ENCODE results near the gene PRRC2A. TPM values are rescaled to one million over a fixed set of nuclear protein-coding genes. Genes with fewer than 3 reads are reported as not detected.
A peak's percentile ranks its signal among the peaks of the same experiment; 100 is the strongest.

Gene PRRC2A
- total RNA-seq, 2 experiments from 2014 or later, result 206 to 215 TPM

DNA sequence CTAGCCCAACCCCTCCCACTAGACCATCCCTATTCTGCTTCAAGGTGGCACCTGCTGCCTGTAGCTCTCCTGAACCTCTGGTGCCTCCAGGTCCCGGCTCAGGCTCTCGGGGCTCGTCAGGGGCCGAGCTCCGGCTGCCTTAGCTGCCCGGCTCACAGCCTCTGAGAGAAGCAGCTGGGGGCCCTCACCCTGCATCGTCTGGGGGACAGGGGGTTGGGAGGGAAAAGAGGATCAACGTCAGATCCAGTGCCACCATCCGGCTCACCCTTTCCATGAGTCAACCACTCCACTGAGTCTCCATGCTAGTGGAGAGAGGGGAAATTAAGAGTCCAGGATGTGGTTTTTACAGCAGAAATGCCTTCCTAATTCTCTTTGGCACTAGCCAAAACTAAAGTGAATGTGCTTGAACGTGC is 18.9 kb downstream of the PRRC2A start:
- Mint-ChIP-seq H3K36me3 (ENCODE audit: low read depth) (peaks cover 91% of the 10 kb centered on the region), H3K4me3 (no peak overlapping the region), H3K9me3 (no peaks in the 10 kb centered on the region), H3K27ac (peak overlapping the region; percentile 24), H3K4me1 (ENCODE audit: low read depth) (no peaks in the 10 kb centered on the region), H3K27me3 (no peaks in the 10 kb centered on the region)
- DNase-seq, result no peak
- H3K4me1 ChIP-seq (ENCODE audit: insufficient read depth, low read length), result no peaks in the 10 kb centered on the region
- intact Hi-C loops (cut with DNase I, micrococcal nuclease), result no loop called here
- H3K36me3 ChIP-seq (ENCODE audit: insufficient read depth, low read length), result peaks cover 96% of the 10 kb centered on the region
- TF ChIP-seq, protein P1, sequence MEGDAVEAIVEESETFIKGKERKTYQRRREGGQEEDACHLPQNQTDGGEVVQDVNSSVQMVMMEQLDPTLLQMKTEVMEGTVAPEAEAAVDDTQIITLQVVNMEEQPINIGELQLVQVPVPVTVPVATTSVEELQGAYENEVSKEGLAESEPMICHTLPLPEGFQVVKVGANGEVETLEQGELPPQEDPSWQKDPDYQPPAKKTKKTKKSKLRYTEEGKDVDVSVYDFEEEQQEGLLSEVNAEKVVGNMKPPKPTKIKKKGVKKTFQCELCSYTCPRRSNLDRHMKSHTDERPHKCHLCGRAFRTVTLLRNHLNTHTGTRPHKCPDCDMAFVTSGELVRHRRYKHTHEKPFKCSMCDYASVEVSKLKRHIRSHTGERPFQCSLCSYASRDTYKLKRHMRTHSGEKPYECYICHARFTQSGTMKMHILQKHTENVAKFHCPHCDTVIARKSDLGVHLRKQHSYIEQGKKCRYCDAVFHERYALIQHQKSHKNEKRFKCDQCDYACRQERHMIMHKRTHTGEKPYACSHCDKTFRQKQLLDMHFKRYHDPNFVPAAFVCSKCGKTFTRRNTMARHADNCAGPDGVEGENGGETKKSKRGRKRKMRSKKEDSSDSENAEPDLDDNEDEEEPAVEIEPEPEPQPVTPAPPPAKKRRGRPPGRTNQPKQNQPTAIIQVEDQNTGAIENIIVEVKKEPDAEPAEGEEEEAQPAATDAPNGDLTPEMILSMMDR (IDR thresholded peaks at IDR 0.05), result no peak
- ChIA-PET CTCF (no interaction called here), POLR2A (interaction anchor here (0.9 to 3.7 kb wide), 5 partner anchors 13 to 150 kb away, joined by 3 to 19 read pairs (median 3); partner anchors contain the start of genes BAG6, C6orf47 and LTB)
- no peaks in the 10 kb centered on the region for H3K9me3 ChIP-seq (ENCODE audit: control insufficient read depth in 1 of 2, insufficient read depth in 1 of 2, low read length in 2 of 2)
- no peak overlapping the region for H3K27ac ChIP-seq (ENCODE audit: low read depth in 1 of 2, low read length in 2 of 2)
- H3K4me3 ChIP-seq (ENCODE audit: low read length), result no peak overlapping the region
- H3K27me3 ChIP-seq (ENCODE audit: control insufficient read depth in 1 of 2, insufficient read depth in 2 of 2, low read length in 2 of 2), result no peaks in the 10 kb centered on the region
- ATAC-seq (ENCODE audit: poor library complexity), result no peak

DNA sequence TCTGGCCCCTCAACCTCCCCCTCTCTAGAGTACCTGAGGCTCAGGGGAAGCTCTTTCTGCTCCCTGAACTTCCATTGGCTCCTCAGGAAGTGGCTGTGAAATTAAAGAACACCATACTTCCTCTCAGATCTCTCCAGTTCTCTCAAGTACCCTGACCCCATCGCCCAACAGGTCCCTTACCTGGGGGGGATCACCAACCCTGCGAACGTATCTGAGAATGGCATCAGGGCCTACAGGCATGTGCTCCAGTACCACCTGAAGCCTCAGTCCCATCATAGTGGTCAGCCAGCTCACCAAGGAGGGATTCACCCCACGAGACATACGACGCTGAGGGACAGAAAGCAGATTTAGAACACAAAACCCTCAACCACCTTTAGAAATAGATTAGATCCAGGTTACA is 20.1 kb downstream of the PRRC2A start:
- Histone ChIP-seq H3K9me3 (ENCODE audit: control insufficient read depth in 1 of 2, insufficient read depth in 1 of 2, low read length in 2 of 2) (no peaks in the 10 kb centered on the region), H3K27me3 (ENCODE audit: control insufficient read depth in 1 of 2, insufficient read depth in 2 of 2, low read length in 2 of 2) (no peaks in the 10 kb centered on the region), H3K27ac (ENCODE audit: low read depth in 1 of 2, low read length in 2 of 2) (no peak overlapping the region), H3K4me3 (ENCODE audit: low read length) (no peak overlapping the region), H3K4me1 (ENCODE audit: insufficient read depth, low read length) (no peaks in the 10 kb centered on the region), H3K36me3 (ENCODE audit: insufficient read depth, low read length) (peaks cover 96% of the 10 kb centered on the region)
- Mint-ChIP-seq H3K27me3 (no peaks in the 10 kb centered on the region), H3K4me1 (ENCODE audit: low read depth) (peaks cover 5% of the 10 kb centered on the region), H3K9me3 (no peaks in the 10 kb centered on the region), H3K36me3 (ENCODE audit: low read depth) (peaks cover 91% of the 10 kb centered on the region), H3K27ac (no peak overlapping the region), H3K4me3 (no peak overlapping the region)
- ATAC-seq (ENCODE audit: poor library complexity) (no peak), DNase-seq (no peak)
- TF ChIP-seq, protein P1 (IDR thresholded peaks at IDR 0.05), result no peak
- ChIA-PET POLR2A (interaction anchor here (1.1 to 3.7 kb wide), 3 partner anchors 11 to 58 kb away, joined by 3 to 19 read pairs (median 5); partner anchors contain the start of genes BAG6, C6orf47 and LTB), CTCF (no interaction called here)
- intact Hi-C loops (cut with DNase I, micrococcal nuclease), result no loop called here

DNA sequence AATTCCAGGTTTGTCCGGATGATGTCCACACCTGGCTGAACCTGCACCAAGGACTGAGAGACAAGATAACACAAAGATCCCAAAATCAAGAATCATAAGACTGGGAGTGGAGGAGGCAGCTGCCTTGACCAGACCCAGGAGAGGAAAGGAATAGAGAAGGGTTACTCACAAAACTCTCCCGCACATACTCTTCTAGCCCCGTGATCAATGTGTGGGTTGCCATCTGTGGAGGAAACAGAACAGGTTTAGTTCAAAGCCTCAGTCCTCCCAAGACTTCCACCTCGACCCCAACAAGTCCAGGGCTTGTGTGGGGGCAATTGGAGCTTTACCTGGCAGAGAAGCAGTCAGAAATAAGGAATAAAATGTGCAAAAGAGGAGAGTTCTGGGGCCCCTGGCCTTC is 20.9 kb downstream of the PRRC2A start:
- H3K27ac Mint-ChIP-seq, result no peak overlapping the region
- ATAC-seq (ENCODE audit: poor library complexity) (no peak), DNase-seq (no peak)
- no peaks in the 10 kb centered on the region for H3K27me3 ChIP-seq (ENCODE audit: control insufficient read depth in 1 of 2, insufficient read depth in 2 of 2, low read length in 2 of 2)
- peaks cover 7% of the 10 kb centered on the region for H3K4me1 Mint-ChIP-seq (ENCODE audit: low read depth)
- H3K36me3 ChIP-seq (ENCODE audit: insufficient read depth, low read length), result peaks cover 96% of the 10 kb centered on the region
- ChIA-PET POLR2A (interaction anchor here (3.7 kb wide), 1 partner anchor 11 kb away, joined by 19 read pairs; the partner anchor contains the start of gene BAG6), CTCF (no interaction called here)
- TF ChIP-seq, protein P1 (IDR thresholded peaks at IDR 0.05), result no peak
- no peaks in the 10 kb centered on the region for H3K9me3 Mint-ChIP-seq
- no peak overlapping the region for H3K4me3 Mint-ChIP-seq
- peaks cover 91% of the 10 kb centered on the region for H3K36me3 Mint-ChIP-seq (ENCODE audit: low read depth)
- H3K9me3 ChIP-seq (ENCODE audit: control insufficient read depth in 1 of 2, insufficient read depth in 1 of 2, low read length in 2 of 2), result no peaks in the 10 kb centered on the region
- intact Hi-C loops (cut with DNase I, micrococcal nuclease), result no loop called here
- no peaks in the 10 kb centered on the region for H3K4me1 ChIP-seq (ENCODE audit: insufficient read depth, low read length)
- no peak overlapping the region for H3K27ac ChIP-seq (ENCODE audit: low read depth in 1 of 2, low read length in 2 of 2)
- no peaks in the 10 kb centered on the region for H3K27me3 Mint-ChIP-seq
- H3K4me3 ChIP-seq (ENCODE audit: low read length), result no peak overlapping the region

Measured in CD4-positive, alpha-beta T cell (primary cell).